HepG2 (cell line): ENCODE measurements around the gene SLC30A4. TPM values are rescaled to one million over a fixed set of nuclear protein-coding genes. Genes with fewer than 3 reads are reported as not detected.

Source experiments
- CEBPZ ChIP-seq: IDR thresholded peaks from 2 replicates; pipeline ENCODE4 v1.6.1; 2012; ENCODE audit warnings: low read length, improper control_type of control experiment
- ETS1 ChIP-seq: sonication (generic); formaldehyde crosslinking; IDR thresholded peaks from 2 replicates; pipeline ENCODE4 v1.4.0; 2020; ENCODE audit warnings: missing genetic modification reagents
- STAG1 ChIP-seq: sonication (generic); formaldehyde crosslinking; IDR thresholded peaks from 2 replicates; pipeline ENCODE4 v1.4.0; 2020; ENCODE audit warnings: missing genetic modification reagents
- ZNF263 ChIP-seq: sonication (generic); formaldehyde crosslinking; IDR thresholded peaks from 2 replicates; pipeline ENCODE4 v1.4.0; 2020; ENCODE audit warnings: missing genetic modification reagents
- ZNF337 ChIP-seq: sonication (generic); formaldehyde crosslinking; IDR thresholded peaks from 2 replicates; pipeline ENCODE4 v1.5.1; 2020; ENCODE audit warnings: missing genetic modification reagents, low read depth, mild to moderate bottlenecking, borderline replicate concordance
- ZNF441 ChIP-seq: sonication (generic); formaldehyde crosslinking; IDR thresholded peaks from 2 replicates; pipeline ENCODE4 v1.7.0; 2021; ENCODE audit warnings: missing genetic modification reagents, borderline replicate concordance
- polyA plus RNA-seq, 8 experiments: library from polyadenylated mRNA; depleted of rRNA in 3 of 8; stranded (reverse) in 7 of 8; unstranded in 1 of 8; fragments of >200 nt; fragmentation: Illumina TruSeq in 4 of 8; extraction: Trizol in 4 of 8; gene quantifications; 2 replicates each; pipeline versions ENCODE4 v1.2.1 to v1.2.3, GENCODE V29; 2011 to 2016; ENCODE audit warnings: low read depth in 4 of 8, missing spikeins in 1 of 8, mixed read lengths in 1 of 8; ENCODE audit not compliant: insufficient read depth in 1 of 8
- total RNA-seq, 5 experiments: library from RNA; depleted of rRNA; stranded (reverse); fragments of >200 nt; fragmentation: Illumina TruSeq; extraction: Trizol; gene quantifications; 2 replicates each; pipeline ENCODE4 v1.2.3, GENCODE V29; 2016; ENCODE audit warnings: low read depth in 1 of 5
- TF ChIP-seq, protein P1 (sequence below), 2 experiments: IDR thresholded peaks; 2 replicates each; pipeline ENCODE4 v1.6.1; 2011 to 2012; ENCODE audit warnings: low read length in 2 of 2, borderline replicate concordance in 1 of 2, low read depth in 1 of 2, mild to moderate bottlenecking in 1 of 2, moderate library complexity in 1 of 2

Gene SLC30A4
- total and polyA plus RNA-seq, 2 of the 13 experiments (the other 11 are each of a cell fraction or from before 2014, with no cell fraction given), result 0.01 to 0.04 TPM

- TF ChIP-seq ZNF263 (CRISPR knock-in tag), result peak; percentile 99
- TF ChIP-seq, protein P1, sequence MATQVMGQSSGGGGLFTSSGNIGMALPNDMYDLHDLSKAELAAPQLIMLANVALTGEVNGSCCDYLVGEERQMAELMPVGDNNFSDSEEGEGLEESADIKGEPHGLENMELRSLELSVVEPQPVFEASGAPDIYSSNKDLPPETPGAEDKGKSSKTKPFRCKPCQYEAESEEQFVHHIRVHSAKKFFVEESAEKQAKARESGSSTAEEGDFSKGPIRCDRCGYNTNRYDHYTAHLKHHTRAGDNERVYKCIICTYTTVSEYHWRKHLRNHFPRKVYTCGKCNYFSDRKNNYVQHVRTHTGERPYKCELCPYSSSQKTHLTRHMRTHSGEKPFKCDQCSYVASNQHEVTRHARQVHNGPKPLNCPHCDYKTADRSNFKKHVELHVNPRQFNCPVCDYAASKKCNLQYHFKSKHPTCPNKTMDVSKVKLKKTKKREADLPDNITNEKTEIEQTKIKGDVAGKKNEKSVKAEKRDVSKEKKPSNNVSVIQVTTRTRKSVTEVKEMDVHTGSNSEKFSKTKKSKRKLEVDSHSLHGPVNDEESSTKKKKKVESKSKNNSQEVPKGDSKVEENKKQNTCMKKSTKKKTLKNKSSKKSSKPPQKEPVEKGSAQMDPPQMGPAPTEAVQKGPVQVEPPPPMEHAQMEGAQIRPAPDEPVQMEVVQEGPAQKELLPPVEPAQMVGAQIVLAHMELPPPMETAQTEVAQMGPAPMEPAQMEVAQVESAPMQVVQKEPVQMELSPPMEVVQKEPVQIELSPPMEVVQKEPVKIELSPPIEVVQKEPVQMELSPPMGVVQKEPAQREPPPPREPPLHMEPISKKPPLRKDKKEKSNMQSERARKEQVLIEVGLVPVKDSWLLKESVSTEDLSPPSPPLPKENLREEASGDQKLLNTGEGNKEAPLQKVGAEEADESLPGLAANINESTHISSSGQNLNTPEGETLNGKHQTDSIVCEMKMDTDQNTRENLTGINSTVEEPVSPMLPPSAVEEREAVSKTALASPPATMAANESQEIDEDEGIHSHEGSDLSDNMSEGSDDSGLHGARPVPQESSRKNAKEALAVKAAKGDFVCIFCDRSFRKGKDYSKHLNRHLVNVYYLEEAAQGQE (IDR thresholded peaks at IDR 0.05; ENCODE audit: borderline replicate concordance in 1 of 2, low read depth in 1 of 2, low read length in 2 of 2), result no peak
- TF ChIP-seq STAG1, result 0 out of 2 replicates have a peak, but pooled peaks have one; percentile 6
- no peak for TF ChIP-seq ETS1
- TF ChIP-seq CEBPZ, result no peak
- TF ChIP-seq ZNF337 (CRISPR knock-in tag), result no peak
- TF ChIP-seq ZNF441 (CRISPR knock-in tag), result no peak
Observed at GRCh38 chr15:45439521-45440260, 82.9 kb downstream of the SLC30A4 start (continued).
